NCI-H2029 (cell line): ENCODE measurements around the gene ECHS1.
"Not testable (repeated sequence)": the region's sequence is repeated elsewhere in the genome, so short reads cannot be mapped to it uniquely, and the experiment has no call there.

Experiments used
- DNase-seq: peaks from one replicate; lab custom pipeline; 2025; lab: John Stamatoyannopoulos, UW

The ECHS1 gene

GRCh38 chr10:133399123-133399601 is 26.0 kb upstream of the ECHS1 start:
- no peak for DNase-seq

- DNase-seq = no peak
These were observed 24.8 kb upstream of the ECHS1 start for GRCh38 chr10:133397938-133398337.

GRCh38 chr10:133396035-133396624 is 23.0 kb upstream of the ECHS1 start:
- DNase-seq = no peak

GRCh38 chr10:133394801-133395221 is 21.7 kb upstream of the ECHS1 start:
- no peak for DNase-seq

- DNase-seq = peak; percentile 79
These were observed 21.0 kb upstream of the ECHS1 start, which contains the start of gene MTG1 for GRCh38 chr10:133394064-133394663. TSS of gene MTG1 (plus strand) at chr10:133394157. CDS start at chr10:133394221, 64 bp downstream.

- DNase-seq = no peak
These were observed 20.4 kb upstream of the ECHS1 start for GRCh38 chr10:133393401-133394063.

GRCh38 chr10:133391761-133392518 is 18.8 kb upstream of the ECHS1 start:
- no peak for DNase-seq

GRCh38 chr10:133391249-133391635 is 18.1 kb upstream of the ECHS1 start:
- DNase-seq = no peak

- DNase-seq = no peak
These were observed 17.6 kb upstream of the ECHS1 start for GRCh38 chr10:133390597-133391248.

- DNase-seq = no peak
These were observed 16.0 kb upstream of the ECHS1 start for GRCh38 chr10:133388973-133389818.

GRCh38 chr10:133388236-133388972 is 15.2 kb upstream of the ECHS1 start:
- no peak for DNase-seq

- not testable (repeated sequence) for DNase-seq
These were observed 13.8 kb upstream of the ECHS1 start for GRCh38 chr10:133386951-133387350.

GRCh38 chr10:133385214-133385613 is 12.1 kb upstream of the ECHS1 start:
- no peak for DNase-seq

- DNase-seq = no peak
These were observed 10.9 kb upstream of the ECHS1 start for GRCh38 chr10:133384071-133384470.

GRCh38 chr10:133383551-133383950 is 10.4 kb upstream of the ECHS1 start:
- DNase-seq = no peak

- no peak for DNase-seq
These were observed 7.9 kb upstream of the ECHS1 start for GRCh38 chr10:133381036-133381435.

- DNase-seq = no peak
These were observed 6.9 kb upstream of the ECHS1 start for GRCh38 chr10:133379801-133380666.

- no peak for DNase-seq
These were observed 6.1 kb upstream of the ECHS1 start, which contains the start of gene PAOX for GRCh38 chr10:133379152-133379800. TSS of gene PAOX (plus strand) at chr10:133379262. CDS start at chr10:133379317, 55 bp downstream.
